HepG2 (cell line): Measurements from ENCODE around the gene SMPX. TPM values are rescaled to one million over a fixed set of nuclear protein-coding genes. Genes with fewer than 3 reads are reported as not detected.

Experiments used
- ATAC-seq: fragments of 200-7000 bp; cut with Tn5 transposase; 3 replicates; pipeline ENCODE4 v1.9.1; 2020; ENCODE audit warnings: mild to moderate bottlenecking, moderate library complexity
- BruUV-seq: library from RNA; stranded (reverse); fragments of 400-500 nt; replicated peaks from 2 replicates; lab custom pipeline; 2021; lab: Mats Ljungman, UMichigan
- CTCF ChIA-PET: fragments of 300-600 bp; formaldehyde crosslinking; extraction: SDS; loops from one replicate; lab custom pipeline; 2021; ENCODE audit warnings: low total read pairs, inconsistent platforms, low intra/inter-chr PET ratio; lab: Yijun Ruan, JAX
- POLR2A ChIA-PET: fragments of 350-600 bp; sonication (Branson Sonifier 250); formaldehyde crosslinking; loops from one replicate; lab custom pipeline; 2020; ENCODE audit warnings: antibody characterized with exemption, inconsistent platforms; lab: Yijun Ruan, JAX
- DNase-seq: peaks from one replicate; pipeline ENCODE4 v3.0.0-alpha.2; 2015; ENCODE audit warnings: low spot score
- FAIRE-seq: peaks from 3 replicates; lab custom pipeline; 2011; peaks lifted over from hg19 to GRCh38; lab: Jason Lieb, UNC
- H2AFZ ChIP-seq: one replicate; pipeline ENCODE4 v1.6.1; 2011; ENCODE audit warnings: low read length, inconsistent platforms
- H3K27ac ChIP-seq: fragments of 300-600 bp; 3 replicates; pipeline ENCODE4 v1.8.0; 2011; ENCODE audit warnings: mixed run types, mild to moderate bottlenecking, mixed read lengths, low read length, inconsistent platforms; ENCODE audit not compliant: insufficient read depth; ENCODE audit errors: extremely low read length
- H3K27me3 ChIP-seq, 2 experiments: fragments of 200-600 bp in 1 of 2; 2 replicates in 1 of 2; 3 replicates in 1 of 2; pipeline versions ENCODE4 v1.6.0 to v1.8.0; 2011; ENCODE audit warnings: low read length in 2 of 2, mild to moderate bottlenecking in 2 of 2, moderate library complexity in 2 of 2, inconsistent platforms in 1 of 2; ENCODE audit not compliant: insufficient read depth in 2 of 2, control insufficient read depth in 1 of 2
- H3K36me3 ChIP-seq, 2 experiments: fragments of 200-600 bp in 1 of 2; replicated peaks in 1 of 2; 2 replicates in 1 of 2; 3 replicates in 1 of 2; pipeline versions ENCODE4 v1.5.1 to v1.8.0; 2011; ENCODE audit warnings: low read length in 2 of 2, inconsistent platforms in 1 of 2; ENCODE audit not compliant: insufficient read depth in 2 of 2, control insufficient read depth in 1 of 2
- H3K4me1 ChIP-seq: 2 replicates; pipeline ENCODE4 v1.5.1; 2012; ENCODE audit warnings: low read length, inconsistent platforms; ENCODE audit not compliant: insufficient read depth
- H3K4me2 ChIP-seq: 2 replicates; pipeline ENCODE4 v1.6.0; 2011; ENCODE audit warnings: low read depth, low read length, inconsistent platforms
- H3K4me3 ChIP-seq, 3 experiments: fragments of 200-600 bp in 1 of 3; sonication (generic), shearing (Covaris generic) in 1 of 3; replicated peaks in 1 of 3; 2 replicates each; pipeline ENCODE4 v1.5.1; 2011 to 2016; ENCODE audit warnings: low read length in 3 of 3, inconsistent platforms in 2 of 3, low read depth in 2 of 3, mild to moderate bottlenecking in 2 of 3, control low read depth in 1 of 3, mixed read lengths in 1 of 3; ENCODE audit not compliant: insufficient read depth in 1 of 3
- H3K79me2 ChIP-seq: one replicate; pipeline ENCODE4 v1.6.1; 2011; ENCODE audit warnings: low read length, inconsistent platforms; ENCODE audit not compliant: insufficient read depth
- H3K9ac ChIP-seq: 2 replicates; pipeline ENCODE4 v1.6.0; 2011; ENCODE audit warnings: mild to moderate bottlenecking, low read depth, low read length, inconsistent platforms; ENCODE audit not compliant: insufficient read depth
- H3K9me3 ChIP-seq: 2 replicates; pipeline ENCODE4 v1.5.1; 2012; ENCODE audit warnings: mild to moderate bottlenecking, low read length
- H4K20me1 ChIP-seq: 2 replicates; pipeline ENCODE4 v1.6.0; 2011; ENCODE audit warnings: inconsistent platforms, mild to moderate bottlenecking, low read length, moderate library complexity; ENCODE audit not compliant: insufficient read depth
- CEBPG ChIP-seq: IDR thresholded peaks from 2 replicates; pipeline ENCODE4 v1.6.1; 2016
- NFIC ChIP-seq: IDR thresholded peaks from 2 replicates; pipeline ENCODE4 v1.6.1; 2012; ENCODE audit warnings: mild to moderate bottlenecking, low read length, inconsistent platforms
- NR2F1 ChIP-seq, 2 experiments: fragments of 450-650 bp in 1 of 2; formaldehyde crosslinking in 1 of 2; IDR thresholded peaks; 2 replicates each; pipeline versions ENCODE4 v1.5.0 to v1.6.1; 2016 to 2020; ENCODE audit warnings: mild to moderate bottlenecking in 1 of 2, missing compliant biosample characterization in 1 of 2, missing genetic modification reagents in 1 of 2, moderate library complexity in 1 of 2
- TBL1XR1 ChIP-seq: fragments of 150-350 bp; IDR thresholded peaks from 2 replicates; pipeline ENCODE4 v1.6.1; 2014; ENCODE audit warnings: borderline replicate concordance, low read length; ENCODE audit not compliant: partially characterized antibody
- ZBTB42 ChIP-seq: sonication (generic); formaldehyde crosslinking; IDR thresholded peaks from 2 replicates; pipeline ENCODE4 v1.5.0; 2020; ENCODE audit warnings: mild to moderate bottlenecking, missing genetic modification reagents
- ZNF446 ChIP-seq: sonication (generic); formaldehyde crosslinking; IDR thresholded peaks from 2 replicates; pipeline ENCODE4 v1.5.0; 2020; ENCODE audit warnings: mild to moderate bottlenecking, missing genetic modification reagents
- WGBS: methylation state at CpG from one replicate; pipeline ENCODE4 v1.1.6; 2017; ENCODE audit warnings: low lambda C conversion rate; 5-methylcytosine and 5-hydroxymethylcytosine counted together
- in situ Hi-C: cut with HindIII; loops from 2 replicates; pipeline ENCODE4 v1.10.0; 2017; ENCODE audit warnings: low pct_unique_long_range_greater_than_20kb; ENCODE audit not compliant: extremely low pct_ligation_motif_present
- intact Hi-C: fragments of 100-400 bp; cut with micrococcal nuclease; formaldehyde crosslinking; loops from one replicate; pipeline ENCODE4 v1.10.0; 2022; ENCODE audit not compliant: unreplicated experiment
- polyA plus RNA-seq, 8 experiments: library from polyadenylated mRNA; depleted of rRNA in 3 of 8; stranded (reverse) in 7 of 8; unstranded in 1 of 8; fragments of >200 nt; fragmentation: Illumina TruSeq in 4 of 8; extraction: Trizol in 4 of 8; gene quantifications; 2 replicates each; pipeline versions ENCODE4 v1.2.1 to v1.2.3, GENCODE V29; 2011 to 2016; ENCODE audit warnings: low read depth in 4 of 8, missing spikeins in 1 of 8, mixed read lengths in 1 of 8; ENCODE audit not compliant: insufficient read depth in 1 of 8
- total RNA-seq, 5 experiments: library from RNA; depleted of rRNA; stranded (reverse); fragments of >200 nt; fragmentation: Illumina TruSeq; extraction: Trizol; gene quantifications; 2 replicates each; pipeline ENCODE4 v1.2.3, GENCODE V29; 2016; ENCODE audit warnings: low read depth in 1 of 5
- TF ChIP-seq, protein P1 (sequence below): sonication (generic); formaldehyde crosslinking; IDR thresholded peaks from 2 replicates; pipeline ENCODE4 v1.5.0; 2020; ENCODE audit warnings: missing genetic modification reagents
- TF ChIP-seq, protein P2 (sequence below): sonication (generic); formaldehyde crosslinking; IDR thresholded peaks from 2 replicates; pipeline ENCODE4 v1.4.0; 2020; ENCODE audit warnings: missing genetic modification reagents, borderline replicate concordance

Gene SMPX
- total and polyA plus RNA-seq, 2 of the 13 experiments (the other 11 are each of a cell fraction or from before 2014, with no cell fraction given), result 0.95 to 1.8 TPM

DNA sequence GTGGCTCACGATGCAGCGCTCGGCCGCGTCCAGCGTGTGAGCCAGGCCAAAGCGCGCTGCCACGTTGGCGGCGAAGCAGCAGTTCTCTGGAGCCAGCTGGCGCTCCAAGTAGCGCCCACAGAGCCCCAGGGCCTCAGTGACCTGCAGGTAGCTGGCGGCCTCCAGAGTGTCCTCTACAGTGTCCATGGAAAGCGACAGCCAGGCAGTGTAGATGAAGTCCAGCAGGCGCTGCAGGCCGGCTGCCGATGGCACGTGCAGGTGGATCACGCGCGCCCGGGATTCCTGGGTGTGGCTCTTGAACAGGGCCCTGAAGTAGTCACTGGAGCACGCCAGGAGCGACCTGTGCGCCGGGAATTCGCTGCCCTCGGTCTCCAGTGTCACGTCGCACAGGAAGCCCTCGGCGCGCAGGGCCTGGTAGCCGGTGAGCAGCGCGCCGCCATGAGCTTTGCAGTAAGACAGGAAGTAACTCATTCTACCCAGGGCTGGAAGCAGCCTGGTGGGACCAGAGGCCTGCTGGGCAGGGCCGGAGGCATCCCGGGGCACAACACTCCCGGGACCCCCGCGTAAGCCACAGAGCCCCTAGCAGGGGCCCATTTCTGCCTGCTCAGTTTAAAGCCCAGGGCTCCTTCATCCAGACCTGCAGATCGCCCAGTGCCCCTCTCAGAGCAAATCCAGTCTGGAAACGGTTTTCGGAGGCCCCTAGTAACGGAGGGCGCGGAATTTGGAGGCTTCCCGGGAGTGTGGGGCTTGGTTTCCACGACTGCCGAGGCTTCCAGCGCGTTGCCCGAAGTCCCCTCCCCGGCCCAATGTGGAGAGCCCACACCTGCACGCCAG, 100.4 kb downstream of the SMPX start:
- no TSS peak for BruUV-seq
- Histone ChIP-seq H3K4me1 (no peaks in the 10 kb centered on the region), H3K36me3 (no peaks in the 10 kb centered on the region), H3K4me3 (no peak overlapping the region), H3K27me3 (no peaks in the 10 kb centered on the region; a peak in 1 of 5 replicates), H3K4me2 (no peak overlapping the region), H3K79me2 (no peaks in the 10 kb centered on the region), H3K27ac (no peak overlapping the region), H4K20me1 (no peaks in the 10 kb centered on the region), H3K9me3 (no peaks in the 10 kb centered on the region), H2AFZ (no peak overlapping the region), H3K9ac (no peak overlapping the region)
- in situ Hi-C loops (no loop called here), intact Hi-C loops (no loop called here)
- ChIA-PET POLR2A (no interaction called here), CTCF (no interaction called here)
- DNase-seq (no peak), ATAC-seq (no peak), FAIRE-seq (no peak)
- TF ChIP-seq ZNF446 (CRISPR knock-in tag), result no peak
- no peak for TF ChIP-seq ZBTB42 (CRISPR knock-in tag)
- no peak for TF ChIP-seq CEBPG (CRISPR knock-in tag)
- TF ChIP-seq NFIC, result no peak
- TF ChIP-seq, protein P1, sequence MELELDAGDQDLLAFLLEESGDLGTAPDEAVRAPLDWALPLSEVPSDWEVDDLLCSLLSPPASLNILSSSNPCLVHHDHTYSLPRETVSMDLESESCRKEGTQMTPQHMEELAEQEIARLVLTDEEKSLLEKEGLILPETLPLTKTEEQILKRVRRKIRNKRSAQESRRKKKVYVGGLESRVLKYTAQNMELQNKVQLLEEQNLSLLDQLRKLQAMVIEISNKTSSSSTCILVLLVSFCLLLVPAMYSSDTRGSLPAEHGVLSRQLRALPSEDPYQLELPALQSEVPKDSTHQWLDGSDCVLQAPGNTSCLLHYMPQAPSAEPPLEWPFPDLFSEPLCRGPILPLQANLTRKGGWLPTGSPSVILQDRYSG (CRISPR knock-in tag), result no peak
- WGBS, result no CpG with 5 or more reads among the region's 57 CpGs

DNA sequence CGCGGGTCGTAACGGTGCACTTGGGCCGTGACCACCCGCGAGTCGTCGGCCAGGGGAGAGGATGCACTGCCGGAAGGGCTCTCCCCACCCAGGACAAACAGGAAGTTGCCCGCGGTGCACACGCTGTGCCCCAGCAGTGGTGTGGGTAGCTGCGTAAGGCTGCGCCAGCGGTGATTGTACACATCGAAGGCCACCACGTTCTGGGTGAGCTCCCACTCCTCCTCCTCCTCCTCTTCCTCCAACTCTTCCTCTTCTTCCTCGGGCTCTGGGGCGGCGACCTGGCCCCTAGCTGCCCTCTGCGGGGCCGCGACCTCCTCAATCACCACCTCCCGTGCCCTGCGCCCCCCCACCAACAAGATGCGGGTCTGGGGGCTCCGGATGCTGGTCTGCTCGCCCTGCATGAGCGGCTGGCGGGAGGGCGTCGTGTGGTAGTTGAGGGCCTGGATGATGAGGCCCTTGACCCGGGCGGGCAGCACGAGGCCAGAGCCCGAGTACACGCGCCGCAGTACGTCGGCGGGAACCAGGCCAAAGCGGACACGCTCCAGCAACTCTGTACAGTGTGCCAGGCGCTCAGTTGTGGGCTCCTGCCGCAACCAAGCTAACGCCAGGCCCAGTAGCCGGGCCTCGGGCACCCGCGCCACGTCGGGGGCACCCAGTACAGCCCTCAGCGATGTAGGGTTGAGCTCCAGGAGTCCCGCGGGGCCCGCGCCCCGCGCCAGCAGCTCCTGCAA, 101.2 kb downstream of the SMPX start:
- no peak for FAIRE-seq
- 83% methylated on average over 14 of the region's 61 CpGs for WGBS
- H3K4me2 ChIP-seq, result no peak overlapping the region
- intact Hi-C loops, result no loop called here
- H3K36me3 ChIP-seq, result no peaks in the 10 kb centered on the region
- H3K9me3 ChIP-seq, result no peaks in the 10 kb centered on the region
- no peak overlapping the region for H3K9ac ChIP-seq
- H3K27me3 ChIP-seq, result no peaks in the 10 kb centered on the region; a peak in 1 of 5 replicates
- no peaks in the 10 kb centered on the region for H3K79me2 ChIP-seq
- no peak for DNase-seq
- H3K4me3 ChIP-seq, result no peak overlapping the region
- BruUV-seq, result no TSS peak
- no peak for ATAC-seq
- in situ Hi-C loops, result no loop called here
- no peak overlapping the region for H2AFZ ChIP-seq
- no peak overlapping the region for H3K27ac ChIP-seq
- TF ChIP-seq, protein P2, sequence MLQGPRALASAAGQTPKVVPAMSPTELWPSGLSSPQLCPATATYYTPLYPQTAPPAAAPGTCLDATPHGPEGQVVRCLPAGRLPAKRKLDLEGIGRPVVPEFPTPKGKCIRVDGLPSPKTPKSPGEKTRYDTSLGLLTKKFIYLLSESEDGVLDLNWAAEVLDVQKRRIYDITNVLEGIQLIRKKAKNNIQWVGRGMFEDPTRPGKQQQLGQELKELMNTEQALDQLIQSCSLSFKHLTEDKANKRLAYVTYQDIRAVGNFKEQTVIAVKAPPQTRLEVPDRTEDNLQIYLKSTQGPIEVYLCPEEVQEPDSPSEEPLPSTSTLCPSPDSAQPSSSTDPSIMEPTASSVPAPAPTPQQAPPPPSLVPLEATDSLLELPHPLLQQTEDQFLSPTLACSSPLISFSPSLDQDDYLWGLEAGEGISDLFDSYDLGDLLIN (CRISPR knock-in tag), result no peak
- TF ChIP-seq NR2F1 (CRISPR knock-in tag; IDR thresholded peaks at IDR 0.05) (no peak), TBL1XR1 (no peak)
- ChIA-PET CTCF (no interaction called here), POLR2A (no interaction called here)
- H3K4me1 ChIP-seq, result no peaks in the 10 kb centered on the region
- H4K20me1 ChIP-seq, result no peaks in the 10 kb centered on the region
